ENCODE measurements around the gene UQCC2. TPM values are rescaled to one million over a fixed set of nuclear protein-coding genes. Genes with fewer than 3 reads are reported as not detected.

UQCC2 gene
- total RNA-seq, 1 donor from 2014 or later = 73.0 TPM

DNA sequence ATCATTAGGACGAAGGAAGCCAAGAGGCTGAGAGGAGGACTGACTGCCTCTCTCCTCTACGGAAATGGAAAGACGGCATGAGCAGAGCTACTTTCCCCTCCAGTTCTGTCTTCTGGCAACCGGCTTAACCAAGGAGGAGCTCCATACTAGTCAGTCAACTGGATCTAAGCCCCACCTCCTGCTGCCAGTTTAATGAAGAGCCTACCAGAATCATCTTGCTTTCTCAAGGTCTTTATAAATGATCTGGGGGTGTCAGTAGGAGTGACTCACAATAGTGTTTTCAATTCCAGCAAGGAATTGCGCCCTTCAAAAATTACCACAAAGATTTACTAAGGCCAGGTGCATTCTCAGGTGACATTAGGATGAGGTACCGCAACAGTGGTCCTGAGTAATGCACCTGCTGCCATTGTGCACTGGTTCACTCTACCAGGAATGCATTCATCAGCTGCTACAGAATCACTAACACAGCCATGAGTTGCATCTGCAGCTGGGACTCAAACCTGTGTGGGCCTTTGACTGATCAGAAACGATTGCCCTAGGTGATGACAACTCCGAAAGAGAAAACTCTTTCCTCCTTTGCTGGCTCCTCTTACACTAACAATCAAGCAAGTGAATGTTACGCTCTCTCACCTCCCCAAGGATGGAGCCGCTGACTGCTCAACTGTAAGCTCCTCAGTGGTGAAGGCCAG, 2.8 kb downstream of the UQCC2 start:
- no peak for DNase-seq (ENCODE audit: low read depth)

DNA sequence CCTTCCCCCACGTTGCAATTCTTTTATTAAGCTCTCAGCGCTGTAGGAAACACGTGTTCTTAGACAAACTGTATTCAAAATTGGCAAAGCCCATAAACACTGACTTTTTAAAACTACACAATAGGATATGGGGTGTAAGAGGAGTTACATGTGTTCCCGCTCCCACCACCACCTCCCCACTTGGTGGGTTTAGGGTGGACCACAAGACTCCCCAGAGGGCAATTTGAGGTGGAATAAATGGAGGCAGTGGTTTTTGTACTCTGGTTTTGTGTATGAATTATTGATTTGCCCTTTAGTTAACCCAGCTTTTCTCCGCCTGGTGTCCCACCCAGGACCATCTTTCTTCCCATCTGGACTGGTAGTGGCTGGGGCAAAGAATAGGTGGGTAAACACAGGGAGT, 3.7 kb downstream of the UQCC2 start:
- DNase-seq (ENCODE audit: low read depth) = no peak

DNA sequence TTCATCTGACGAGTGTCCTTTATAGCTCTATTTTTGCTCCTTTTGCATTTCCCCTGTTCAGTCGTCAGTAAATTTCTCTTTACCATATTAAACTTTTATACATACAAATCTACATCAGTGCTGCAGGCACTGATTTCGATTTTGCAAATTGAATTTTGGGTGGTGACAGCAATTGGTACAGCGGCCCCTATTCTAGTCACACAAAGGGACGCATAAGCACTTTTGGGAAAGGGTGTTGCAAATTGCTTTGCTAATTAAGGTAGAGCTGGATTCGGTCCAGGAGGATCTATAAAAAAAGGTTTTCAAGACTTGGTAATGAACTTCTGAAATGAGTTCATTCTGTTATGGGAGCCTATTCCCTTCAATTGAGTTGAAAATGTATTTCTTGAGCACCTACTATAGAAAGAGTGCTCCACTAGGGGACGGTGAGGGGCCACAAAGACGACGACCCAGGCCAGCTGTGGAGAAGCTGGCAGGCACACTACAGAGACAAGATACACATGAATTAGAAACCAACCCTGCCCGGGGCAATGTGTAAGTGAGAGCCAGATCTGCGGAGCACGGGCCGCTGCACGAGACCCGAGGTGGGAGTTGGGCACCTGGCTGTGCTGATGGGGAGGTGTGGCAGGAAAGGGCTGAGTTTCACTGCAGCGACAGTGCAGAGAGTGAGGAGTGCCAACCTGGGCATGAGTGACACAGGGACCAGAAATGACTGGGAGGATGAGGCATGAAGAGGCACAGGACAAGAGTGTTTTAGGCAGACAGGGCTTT, 5.4 kb downstream of the UQCC2 start:
- DNase-seq (ENCODE audit: low read depth) = no peak

DNA sequence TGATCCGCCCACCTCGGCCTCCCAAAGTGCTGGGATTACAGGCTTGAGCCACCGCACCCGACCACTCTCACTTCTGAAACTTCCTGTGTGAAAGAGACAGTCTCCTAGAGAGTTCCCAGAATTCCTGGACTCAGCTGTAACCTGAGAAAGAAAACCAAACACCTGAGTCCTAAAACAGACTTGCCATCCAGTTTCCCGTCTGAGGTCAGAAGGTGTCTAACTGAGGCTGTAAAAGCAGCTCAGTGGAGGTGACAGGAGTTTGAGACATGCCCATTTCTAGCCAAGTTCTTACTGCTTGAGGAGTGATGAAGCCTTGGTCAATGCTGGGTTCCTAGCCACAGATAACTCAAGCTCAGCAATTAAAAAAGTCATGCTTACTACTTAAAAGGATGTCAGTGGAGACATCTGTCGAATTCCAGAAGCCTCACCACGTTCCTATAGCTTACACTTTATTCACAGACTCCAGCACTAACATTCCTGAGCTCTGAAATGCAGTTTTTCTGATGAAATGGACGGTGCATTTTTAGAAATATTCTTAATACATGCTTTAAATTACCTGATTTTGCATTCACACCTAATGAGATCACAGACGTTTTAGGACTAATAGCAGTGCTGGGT, 6.1 kb downstream of the UQCC2 start:
- DNase-seq (ENCODE audit: low read depth) = no peak

DNA sequence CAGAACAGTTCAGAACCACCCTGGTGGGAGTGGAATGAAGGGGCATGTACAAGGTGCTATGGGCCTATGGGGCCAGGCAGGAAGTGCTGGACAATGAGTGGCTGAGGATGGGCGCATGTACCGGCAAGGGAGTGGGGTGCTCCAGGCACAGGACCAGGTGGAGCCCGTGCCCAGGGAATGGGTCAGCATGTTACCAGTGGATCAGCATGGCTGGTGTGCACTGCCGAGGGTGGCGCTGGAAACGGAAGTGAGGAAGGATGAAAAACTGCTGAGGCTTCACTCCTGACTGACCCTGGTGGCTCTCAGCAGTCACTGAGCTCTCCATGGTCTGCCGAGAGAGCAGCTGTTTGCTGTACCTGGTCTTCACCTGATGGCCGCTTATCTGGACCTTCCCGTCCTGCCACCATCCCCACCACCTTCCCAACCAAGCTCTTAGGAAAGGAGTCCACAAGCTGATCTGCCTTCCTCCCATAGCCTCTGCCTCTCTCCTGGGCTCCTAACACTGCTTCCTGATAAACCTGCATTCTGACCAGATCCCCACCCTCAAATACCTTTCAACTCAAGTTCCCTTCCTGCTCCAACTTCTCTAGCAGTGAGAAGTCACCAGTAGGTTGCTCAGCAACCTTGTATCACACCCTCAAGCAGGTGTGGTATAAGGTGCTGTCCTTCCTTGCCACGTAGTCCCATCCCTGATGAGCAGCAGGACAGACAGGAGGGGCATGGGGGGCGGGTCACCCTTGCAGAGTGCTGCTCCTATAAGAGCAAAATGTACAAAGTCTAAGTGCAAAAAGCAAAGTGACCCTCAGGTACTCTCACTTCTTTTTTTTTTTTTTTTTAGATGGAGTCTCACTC, 7.1 kb downstream of the UQCC2 start:
- no peak for DNase-seq (ENCODE audit: low read depth)

DNA sequence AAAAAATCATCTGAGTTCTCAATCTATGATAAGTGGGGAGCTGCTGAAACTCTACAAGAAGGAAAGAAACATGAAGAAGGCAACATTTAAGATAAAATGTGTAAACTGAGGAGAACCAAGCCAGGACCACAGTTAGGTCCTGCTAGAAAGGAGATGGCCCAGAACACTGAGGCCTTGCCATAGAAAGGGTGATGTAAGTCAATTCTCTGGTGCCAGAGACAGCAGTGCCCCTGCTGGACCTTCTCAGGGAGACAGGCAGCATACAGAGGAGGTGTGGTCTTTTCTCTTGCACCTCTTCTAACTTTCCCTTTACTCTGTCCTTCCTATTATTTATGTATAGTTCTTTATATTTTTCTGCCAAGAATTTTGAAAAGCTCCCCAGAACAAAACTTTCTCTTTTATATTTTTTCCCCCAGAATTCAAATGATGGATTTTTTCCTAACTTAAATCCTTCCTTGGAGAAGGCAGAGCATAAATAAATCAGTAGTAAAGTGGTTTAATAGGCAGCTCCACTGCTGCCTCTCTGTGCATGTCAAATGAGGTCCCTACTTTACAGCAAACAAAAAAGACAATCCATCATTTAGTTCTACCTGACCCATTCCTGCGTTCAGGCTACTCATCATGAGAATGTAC, 9.0 kb downstream of the UQCC2 start:
- DNase-seq (ENCODE audit: low read depth) = peak; percentile 65

DNA sequence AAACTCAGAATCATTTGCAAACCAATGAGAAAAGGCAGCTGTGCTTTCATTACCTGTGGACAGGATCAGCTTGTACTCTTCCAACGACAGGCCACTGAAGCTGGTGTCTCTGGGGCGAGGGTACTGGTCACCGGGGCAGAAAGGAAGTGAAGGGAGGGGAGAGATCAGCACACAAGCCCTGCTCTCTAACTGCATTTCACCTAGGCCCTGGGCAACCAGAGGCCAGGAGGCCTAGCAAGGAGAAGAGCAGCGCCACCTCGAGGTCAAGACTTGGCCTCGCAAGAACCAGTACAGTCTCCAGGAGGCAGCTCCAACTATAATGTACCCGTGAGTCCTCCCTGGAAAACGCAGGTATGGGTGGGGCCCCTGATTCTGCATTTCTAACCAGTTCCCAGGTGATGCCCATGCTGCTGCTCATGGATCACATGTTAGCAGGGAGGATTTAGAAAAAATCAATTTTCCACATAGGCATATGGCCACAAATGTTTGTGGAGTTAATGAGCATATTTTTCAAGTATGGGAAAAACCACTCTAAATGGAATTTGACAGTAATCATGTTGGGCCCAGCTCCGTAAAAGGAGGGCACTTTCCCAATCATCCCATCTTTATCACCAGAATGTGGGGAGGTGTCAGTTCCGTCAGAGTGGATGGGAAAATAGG, 11.0 kb downstream of the UQCC2 start:
- DNase-seq (ENCODE audit: low read depth) = peak; percentile 83

DNA sequence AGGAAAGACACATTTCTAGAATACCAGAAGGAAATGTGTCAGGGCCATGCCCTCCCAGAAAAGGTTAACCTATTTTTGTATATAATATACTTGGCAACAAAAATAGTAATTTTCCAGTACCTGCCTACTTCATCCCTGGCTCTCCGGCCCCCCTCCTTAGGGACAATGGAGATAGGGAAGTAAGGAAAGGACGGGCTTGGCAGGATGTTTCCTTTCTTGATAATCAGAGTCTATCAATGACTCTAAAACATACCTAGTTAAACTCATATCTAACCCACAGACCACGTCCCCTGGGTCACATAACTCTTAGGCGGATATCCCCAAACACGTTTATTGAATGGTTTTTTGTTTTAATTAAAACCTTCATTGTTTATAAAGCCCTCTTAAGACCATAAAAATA, 11.8 kb downstream of the UQCC2 start:
- no peak for DNase-seq (ENCODE audit: low read depth)

DNA sequence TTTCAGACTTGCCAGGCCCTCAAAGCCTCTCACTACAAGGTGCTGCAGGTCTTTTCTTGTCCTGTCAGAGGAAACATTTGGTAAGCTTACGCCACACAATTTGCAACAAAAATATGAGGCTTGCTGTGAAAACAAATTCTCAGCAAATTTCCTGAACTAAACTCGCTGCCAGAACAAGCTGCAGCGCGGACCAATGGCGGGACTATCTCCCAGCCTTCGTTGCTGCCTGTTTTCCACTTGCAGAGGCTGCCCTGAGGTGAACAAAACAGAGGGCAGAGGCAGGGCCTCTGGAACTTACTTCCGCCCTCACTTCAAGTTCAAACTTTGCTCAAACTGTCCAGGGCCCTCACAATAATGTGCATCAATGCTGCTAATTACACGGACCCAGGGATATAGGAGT, 12.4 kb downstream of the UQCC2 start:
- no peak for DNase-seq (ENCODE audit: low read depth)

DNA sequence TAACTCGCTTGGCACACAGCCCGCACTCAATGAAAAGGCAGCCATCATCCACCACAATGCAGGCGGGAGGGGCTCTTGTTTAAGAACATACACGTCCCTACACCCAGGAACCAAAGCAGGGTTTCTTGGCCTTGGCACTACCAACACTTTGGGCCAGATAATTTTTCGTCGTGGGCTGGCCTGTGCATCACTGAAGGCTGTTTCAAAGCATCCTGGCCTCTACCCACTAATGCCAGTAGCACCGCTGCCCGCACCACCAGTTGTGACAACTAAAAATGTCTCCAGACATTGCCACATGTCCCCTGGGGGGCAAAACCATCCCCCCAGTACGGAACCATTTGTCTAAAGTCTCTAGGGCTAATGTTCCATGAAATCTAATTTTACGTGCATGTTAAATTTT, 13.0 kb downstream of the UQCC2 start:
- no peak for DNase-seq (ENCODE audit: low read depth)

DNA sequence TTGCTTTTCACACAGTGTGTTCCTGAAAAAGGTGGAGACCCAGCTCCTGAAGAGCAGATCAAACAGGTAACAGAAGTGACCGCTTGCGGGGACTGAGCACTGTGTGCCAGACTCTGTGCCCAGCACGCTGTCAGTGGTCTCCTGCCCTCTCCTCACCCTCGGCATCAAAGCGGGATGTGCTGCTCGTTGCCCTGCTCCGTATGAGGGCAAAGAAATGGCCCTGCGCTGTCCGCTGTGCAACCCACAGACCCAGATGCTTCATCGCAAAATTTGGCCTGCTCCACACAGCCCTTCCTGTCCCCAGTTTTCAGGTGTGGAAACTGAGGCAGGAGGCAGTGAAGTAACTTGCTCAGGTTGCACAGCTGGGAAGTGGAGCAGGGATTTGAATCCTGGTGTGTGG, 13.7 kb downstream of the UQCC2 start:
- no peak for DNase-seq (ENCODE audit: low read depth)

DNA sequence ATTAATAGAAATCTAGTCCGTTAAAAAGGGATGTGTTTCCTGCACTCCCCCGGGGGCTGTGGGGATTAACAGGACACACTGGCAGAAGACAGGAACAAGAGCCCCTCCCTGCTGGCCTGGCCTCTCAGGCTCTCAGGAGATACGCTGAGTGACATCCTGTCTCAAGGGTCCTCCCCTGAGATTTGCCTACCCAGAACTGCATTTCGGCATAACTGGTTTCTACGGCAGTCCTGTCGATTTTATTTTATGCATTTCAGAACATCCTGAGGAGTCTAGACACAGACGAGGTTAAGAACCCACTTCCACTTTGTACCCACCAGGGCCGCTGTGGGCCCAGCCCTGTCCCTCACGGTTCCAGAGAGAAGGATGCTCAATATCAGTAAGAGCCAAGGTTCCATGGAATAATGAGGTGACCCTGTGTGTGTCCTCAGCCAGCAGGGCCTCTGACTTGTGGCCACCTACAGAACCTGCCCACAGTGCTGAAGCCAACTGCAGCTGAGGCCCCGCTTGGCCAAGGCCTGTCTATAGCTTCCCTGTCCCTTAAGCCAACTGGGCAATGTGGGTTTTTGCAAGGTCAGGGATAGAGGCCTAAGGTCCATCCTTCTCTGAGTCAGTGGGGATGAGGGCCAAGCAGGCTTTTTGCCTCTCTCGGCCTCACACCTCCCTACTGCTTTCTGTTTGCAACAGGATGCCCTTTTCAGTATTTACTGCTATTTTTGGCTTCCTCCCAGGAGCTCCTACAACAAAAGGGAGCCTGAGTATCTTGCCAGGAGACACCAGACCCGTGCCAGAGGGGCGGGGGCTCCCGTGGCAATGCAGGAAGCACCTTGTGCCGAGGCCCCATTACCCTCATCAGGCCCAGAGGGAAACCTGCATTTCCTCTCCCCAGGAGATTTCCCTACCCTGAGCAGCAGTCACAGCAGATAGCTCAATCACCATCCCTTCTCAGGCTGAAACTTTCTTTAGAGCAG, 14.7 kb downstream of the UQCC2 start:
- DNase-seq (ENCODE audit: low read depth) = peak; percentile 82

DNA sequence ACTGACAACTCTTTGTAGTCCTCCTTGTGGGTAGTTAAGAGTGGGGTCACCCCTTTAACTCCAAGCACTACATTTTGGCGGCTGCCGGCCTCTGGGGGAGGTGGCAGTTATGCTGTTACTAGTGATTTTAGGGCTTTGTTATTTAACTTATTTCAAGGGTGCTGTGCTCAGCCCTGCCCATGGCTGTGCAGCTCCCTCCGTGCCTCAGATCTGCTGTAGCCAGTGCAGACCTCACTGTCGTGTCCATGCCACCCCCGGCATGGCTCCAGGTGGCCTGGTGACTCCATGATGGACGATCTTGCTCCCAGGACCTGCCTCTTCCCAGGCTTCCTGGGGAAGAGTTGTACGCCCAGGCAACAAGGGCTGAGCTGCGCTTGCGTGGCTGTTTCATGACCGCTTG, 15.4 kb downstream of the UQCC2 start:
- no peak for DNase-seq (ENCODE audit: low read depth)

DNA sequence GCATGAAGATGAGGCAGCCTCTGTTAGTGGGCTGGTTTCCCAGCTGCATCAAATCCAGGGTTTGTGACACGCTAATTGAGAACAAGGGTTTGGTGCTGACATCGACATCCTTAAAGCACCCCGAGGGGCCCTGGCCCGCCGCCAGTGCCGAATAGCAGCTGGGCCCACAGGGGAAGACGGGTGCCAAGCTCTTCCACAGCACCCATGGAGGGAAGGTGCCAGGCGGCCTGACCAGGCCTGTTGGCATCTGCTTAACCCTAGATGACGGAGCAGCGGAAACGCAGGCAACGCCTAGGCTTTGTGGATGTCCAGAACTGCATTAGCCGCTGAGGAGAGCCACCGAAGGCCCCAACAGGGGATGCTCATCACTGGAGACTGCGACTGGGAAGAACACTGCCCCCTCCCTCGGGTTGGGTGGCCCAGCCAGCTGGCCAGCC, 16.0 kb downstream of the UQCC2 start:
- DNase-seq (ENCODE audit: low read depth) = no peak

DNA sequence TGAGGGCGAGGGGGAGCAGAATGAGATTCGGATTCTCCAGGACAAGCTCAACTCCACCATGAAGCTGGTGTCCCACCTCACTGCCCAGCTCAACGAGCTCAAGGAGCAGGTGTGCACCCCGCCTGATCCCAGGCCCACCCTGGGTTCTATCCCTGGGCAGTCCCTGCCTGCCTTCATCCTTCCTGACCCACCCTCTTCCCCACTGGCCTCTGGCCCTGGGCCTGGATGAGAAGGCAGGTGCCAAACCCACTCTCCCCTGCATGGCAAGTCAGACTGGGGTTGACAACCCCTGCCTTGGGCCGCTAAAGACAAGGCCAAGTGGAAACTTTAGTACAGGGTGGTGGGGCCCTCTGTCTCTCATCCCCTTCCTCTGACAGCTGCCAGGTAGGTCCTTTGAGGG, 16.5 kb downstream of the UQCC2 start:
- no peak for DNase-seq (ENCODE audit: low read depth)

DNA sequence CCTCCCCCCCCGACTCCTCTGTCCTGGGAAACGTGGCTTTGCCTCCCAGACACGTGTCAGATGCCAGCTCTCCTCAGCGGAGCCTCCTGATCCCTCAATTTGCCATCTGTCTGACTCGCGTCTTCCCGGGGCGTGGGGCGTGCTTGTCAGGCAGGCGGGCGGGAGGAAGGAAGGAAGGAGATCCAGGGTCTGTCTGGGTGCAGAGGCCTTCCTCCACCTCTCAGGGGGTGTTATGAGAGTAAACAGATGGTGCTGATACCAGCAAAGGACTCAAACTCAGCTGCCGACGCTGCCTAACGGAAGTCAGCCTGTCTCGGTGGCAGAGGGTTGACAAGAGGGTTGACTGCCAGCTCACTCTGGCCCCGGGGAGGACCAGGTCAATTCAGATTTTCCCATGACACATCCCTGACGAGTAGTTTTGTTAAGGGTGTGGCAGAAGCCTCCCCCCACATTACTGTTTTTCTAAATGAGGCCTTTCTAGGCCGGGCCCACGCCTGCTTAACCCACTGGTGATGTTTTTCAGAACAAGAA, 17.0 kb downstream of the UQCC2 start:
- DNase-seq (ENCODE audit: low read depth) = peak; percentile 93

DNA sequence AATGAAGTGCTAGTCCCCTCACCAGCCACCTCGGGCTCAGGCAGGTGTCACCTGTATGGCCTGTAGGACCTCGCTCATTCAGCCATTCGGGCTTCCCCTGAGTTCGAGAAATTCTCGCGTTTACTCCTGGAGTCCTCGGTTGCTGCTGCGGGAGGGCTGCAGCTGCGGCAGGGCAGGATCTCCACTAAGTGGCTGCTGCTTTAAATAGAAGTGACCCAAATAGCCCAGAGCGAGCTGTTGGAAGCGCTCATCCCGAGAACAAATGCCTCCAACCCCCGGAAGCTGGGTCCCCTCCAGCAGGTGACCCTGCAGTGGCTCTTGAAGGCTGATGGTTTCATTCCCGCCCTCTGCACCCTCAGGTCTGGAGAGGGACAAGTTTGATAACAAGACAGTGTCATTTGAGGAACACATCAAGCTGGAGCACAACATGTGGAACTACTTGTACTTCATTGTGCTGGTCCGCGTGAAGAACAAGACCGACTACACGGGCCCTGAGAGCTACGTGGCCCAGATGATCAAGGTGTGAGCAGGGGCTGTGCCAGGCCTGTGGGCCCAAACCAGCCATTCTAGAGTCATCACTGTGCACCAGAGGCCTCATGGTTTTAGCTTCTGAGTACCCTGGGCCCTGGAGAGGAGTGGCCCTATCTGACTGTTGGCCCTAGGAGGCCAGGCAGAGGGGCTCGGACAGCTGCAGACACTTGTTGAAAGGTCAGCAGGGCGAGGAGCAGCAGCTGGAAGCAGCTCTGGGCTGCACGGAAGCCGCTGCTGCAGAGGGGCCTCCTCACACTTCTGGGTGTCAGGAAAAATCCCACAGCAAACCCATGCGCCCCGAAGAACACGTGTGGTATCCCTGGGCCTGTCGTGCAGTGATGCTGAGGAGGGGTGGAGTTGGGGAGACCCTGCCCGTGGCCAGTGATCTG, 18.1 kb downstream of the UQCC2 start:
- peak; percentile 87 for DNase-seq (ENCODE audit: low read depth)

DNA sequence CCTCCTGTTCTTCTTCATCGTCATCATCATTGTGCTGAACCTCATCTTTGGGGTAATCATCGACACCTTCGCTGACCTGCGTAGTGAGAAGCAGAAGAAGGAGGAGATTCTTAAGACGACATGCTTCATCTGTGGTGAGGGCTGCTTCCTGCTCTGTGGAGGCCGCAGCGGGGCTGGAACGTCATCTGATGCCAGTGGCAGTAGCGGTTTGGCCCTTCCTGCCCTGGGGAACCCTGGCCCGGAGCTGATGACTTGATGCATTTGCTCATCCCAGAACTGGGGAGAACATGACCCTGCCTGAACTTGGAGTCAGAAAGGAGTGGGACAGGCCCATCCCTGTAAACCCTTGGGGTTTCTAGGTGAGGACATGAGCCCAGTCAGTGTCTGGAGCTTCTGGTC, 18.7 kb downstream of the UQCC2 start:
- peak; percentile 87 for DNase-seq (ENCODE audit: low read depth)

Measured in myocyte (in vitro differentiated cells).